ENCODE data around the gene TPST2. TPM values are rescaled to one million over a fixed set of nuclear protein-coding genes. Genes with fewer than 3 reads are reported as not detected.

TPST2 gene
- total RNA-seq, 1 experiment from 2014 or later, result 11.8 TPM

DNA sequence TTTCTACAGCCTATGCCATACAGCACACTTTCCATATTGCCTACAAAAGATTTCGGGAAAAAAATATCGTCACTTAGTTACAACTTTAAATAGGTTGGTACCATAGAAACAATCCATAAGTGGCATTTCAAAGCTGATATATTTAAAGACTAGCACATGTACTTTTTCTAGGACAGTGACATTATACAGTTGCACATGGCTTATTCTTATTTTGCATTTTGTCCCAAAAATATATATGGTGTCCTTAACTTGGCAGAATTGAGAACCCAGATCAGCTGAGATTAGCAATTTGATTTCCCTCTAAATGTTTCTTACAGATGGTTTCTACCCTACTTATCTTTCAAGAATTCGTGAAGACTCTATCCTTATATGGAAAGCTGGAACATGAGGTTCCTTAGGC, 74.0 kb downstream of the TPST2 start:
- no peak overlapping the region for H3K4me3 Mint-ChIP-seq (ENCODE audit: low read depth, unreplicated experiment)
- no peaks in the 10 kb centered on the region for H3K27me3 Mint-ChIP-seq (ENCODE audit: unreplicated experiment)
- H3K36me3 Mint-ChIP-seq (ENCODE audit: insufficient read depth, unreplicated experiment), result peaks cover 31% of the 10 kb centered on the region
- H3K27ac Mint-ChIP-seq (ENCODE audit: unreplicated experiment), result no peak overlapping the region
- peaks cover 13% of the 10 kb centered on the region for H3K4me1 Mint-ChIP-seq (ENCODE audit: low read depth, unreplicated experiment)
- no TSS peak for BruUV-seq (replicated peaks)
- intact Hi-C loops (cut with micrococcal nuclease; ENCODE audit: unreplicated experiment), result no loop called here
- no peak for DNase-seq
- TF ChIP-seq, protein P1, sequence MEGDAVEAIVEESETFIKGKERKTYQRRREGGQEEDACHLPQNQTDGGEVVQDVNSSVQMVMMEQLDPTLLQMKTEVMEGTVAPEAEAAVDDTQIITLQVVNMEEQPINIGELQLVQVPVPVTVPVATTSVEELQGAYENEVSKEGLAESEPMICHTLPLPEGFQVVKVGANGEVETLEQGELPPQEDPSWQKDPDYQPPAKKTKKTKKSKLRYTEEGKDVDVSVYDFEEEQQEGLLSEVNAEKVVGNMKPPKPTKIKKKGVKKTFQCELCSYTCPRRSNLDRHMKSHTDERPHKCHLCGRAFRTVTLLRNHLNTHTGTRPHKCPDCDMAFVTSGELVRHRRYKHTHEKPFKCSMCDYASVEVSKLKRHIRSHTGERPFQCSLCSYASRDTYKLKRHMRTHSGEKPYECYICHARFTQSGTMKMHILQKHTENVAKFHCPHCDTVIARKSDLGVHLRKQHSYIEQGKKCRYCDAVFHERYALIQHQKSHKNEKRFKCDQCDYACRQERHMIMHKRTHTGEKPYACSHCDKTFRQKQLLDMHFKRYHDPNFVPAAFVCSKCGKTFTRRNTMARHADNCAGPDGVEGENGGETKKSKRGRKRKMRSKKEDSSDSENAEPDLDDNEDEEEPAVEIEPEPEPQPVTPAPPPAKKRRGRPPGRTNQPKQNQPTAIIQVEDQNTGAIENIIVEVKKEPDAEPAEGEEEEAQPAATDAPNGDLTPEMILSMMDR (IDR thresholded peaks at IDR 0.05; ENCODE audit: unreplicated experiment), result no peak
- H3K9me3 Mint-ChIP-seq (ENCODE audit: low read depth, unreplicated experiment), result no peaks in the 10 kb centered on the region
- CTCF ChIA-PET, result interaction anchor here (0.7 kb wide), 1 partner anchor 228 kb away, joined by 3 read pairs; no protein-coding TSS in a partner anchor

DNA sequence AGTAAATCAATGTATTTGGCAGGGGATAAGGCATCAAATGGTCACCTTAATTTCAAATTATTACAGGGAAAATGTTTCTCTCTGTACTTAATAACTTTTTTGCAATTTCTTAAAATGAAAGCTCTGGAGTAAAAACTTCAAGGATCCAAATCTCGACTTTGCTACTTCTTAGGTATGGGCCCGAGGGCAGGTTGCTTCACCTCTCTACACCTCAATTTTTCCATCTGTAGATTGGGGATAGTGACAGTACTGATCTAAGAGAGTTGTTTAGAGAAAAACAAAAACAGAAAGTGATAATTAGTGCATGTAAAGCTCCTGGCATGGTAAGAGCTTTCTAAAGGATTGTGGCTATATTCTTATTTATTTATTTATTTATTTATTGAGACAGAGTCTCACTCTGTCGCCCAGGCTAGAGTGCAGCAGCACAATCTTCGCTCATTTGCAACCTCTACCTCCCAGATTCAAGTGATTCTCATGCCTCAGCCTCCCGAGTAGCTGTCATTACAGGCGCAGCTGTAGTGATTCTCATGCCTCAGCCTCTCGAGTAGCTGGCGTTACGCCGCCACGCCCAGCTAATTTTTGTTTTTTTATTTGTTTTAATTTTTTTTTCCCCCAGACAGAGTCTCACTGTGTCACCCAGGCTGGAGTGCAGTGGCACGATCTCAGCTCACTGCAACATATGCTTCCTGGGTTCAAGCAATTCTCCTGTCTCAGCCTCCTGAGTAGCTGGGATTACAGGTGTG, 75.3 kb downstream of the TPST2 start:
- BruUV-seq (replicated peaks), result no TSS peak
- H3K9me3 Mint-ChIP-seq (ENCODE audit: low read depth, unreplicated experiment), result no peaks in the 10 kb centered on the region
- peaks cover 39% of the 10 kb centered on the region for H3K36me3 Mint-ChIP-seq (ENCODE audit: insufficient read depth, unreplicated experiment)
- peaks cover 13% of the 10 kb centered on the region for H3K4me1 Mint-ChIP-seq (ENCODE audit: low read depth, unreplicated experiment)
- no peaks in the 10 kb centered on the region for H3K27me3 Mint-ChIP-seq (ENCODE audit: unreplicated experiment)
- TF ChIP-seq, protein P1 (IDR thresholded peaks at IDR 0.05; ENCODE audit: unreplicated experiment), result no peak
- CTCF ChIA-PET, result no interaction called here
- H3K27ac Mint-ChIP-seq (ENCODE audit: unreplicated experiment), result peak overlapping the region; percentile 99
- no peak for DNase-seq
- no peak overlapping the region for H3K4me3 Mint-ChIP-seq (ENCODE audit: low read depth, unreplicated experiment)
- intact Hi-C loops (cut with micrococcal nuclease; ENCODE audit: unreplicated experiment), result no loop called here

DNA sequence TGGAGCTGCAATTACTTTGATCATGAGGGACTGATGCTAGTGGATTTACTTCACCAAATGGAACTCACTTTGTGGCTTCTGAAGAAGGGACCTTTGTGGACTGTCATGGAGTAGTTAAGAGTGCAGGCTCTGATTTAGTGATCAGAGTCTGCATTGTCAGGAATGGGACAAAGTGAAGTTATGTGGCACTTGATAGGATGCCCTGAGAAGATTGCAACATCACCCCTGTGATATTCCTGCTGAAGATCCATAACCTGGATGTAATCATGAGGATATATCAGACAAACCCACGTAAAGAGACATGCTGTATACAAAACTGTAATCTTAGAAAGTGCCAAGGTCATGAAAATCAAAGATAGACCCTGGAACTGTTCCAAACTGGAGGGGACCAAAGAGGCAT, 76.1 kb downstream of the TPST2 start:
- H3K4me3 Mint-ChIP-seq (ENCODE audit: low read depth, unreplicated experiment), result peak overlapping the region; percentile 100
- peaks cover 39% of the 10 kb centered on the region for H3K36me3 Mint-ChIP-seq (ENCODE audit: insufficient read depth, unreplicated experiment)
- peak overlapping the region; percentile 99 for H3K27ac Mint-ChIP-seq (ENCODE audit: unreplicated experiment)
- H3K4me1 Mint-ChIP-seq (ENCODE audit: low read depth, unreplicated experiment), result peaks cover 13% of the 10 kb centered on the region
- H3K9me3 Mint-ChIP-seq (ENCODE audit: low read depth, unreplicated experiment), result no peaks in the 10 kb centered on the region
- TF ChIP-seq, protein P1 (IDR thresholded peaks at IDR 0.05; ENCODE audit: unreplicated experiment), result no peak
- no TSS peak for BruUV-seq (replicated peaks)
- DNase-seq, result no peak
- intact Hi-C loops (cut with micrococcal nuclease; ENCODE audit: unreplicated experiment), result no loop called here
- H3K27me3 Mint-ChIP-seq (ENCODE audit: unreplicated experiment), result no peaks in the 10 kb centered on the region
- CTCF ChIA-PET, result interaction anchor here (0.5 kb wide), 1 partner anchor 70 kb away, joined by 3 read pairs; no protein-coding TSS in a partner anchor

DNA sequence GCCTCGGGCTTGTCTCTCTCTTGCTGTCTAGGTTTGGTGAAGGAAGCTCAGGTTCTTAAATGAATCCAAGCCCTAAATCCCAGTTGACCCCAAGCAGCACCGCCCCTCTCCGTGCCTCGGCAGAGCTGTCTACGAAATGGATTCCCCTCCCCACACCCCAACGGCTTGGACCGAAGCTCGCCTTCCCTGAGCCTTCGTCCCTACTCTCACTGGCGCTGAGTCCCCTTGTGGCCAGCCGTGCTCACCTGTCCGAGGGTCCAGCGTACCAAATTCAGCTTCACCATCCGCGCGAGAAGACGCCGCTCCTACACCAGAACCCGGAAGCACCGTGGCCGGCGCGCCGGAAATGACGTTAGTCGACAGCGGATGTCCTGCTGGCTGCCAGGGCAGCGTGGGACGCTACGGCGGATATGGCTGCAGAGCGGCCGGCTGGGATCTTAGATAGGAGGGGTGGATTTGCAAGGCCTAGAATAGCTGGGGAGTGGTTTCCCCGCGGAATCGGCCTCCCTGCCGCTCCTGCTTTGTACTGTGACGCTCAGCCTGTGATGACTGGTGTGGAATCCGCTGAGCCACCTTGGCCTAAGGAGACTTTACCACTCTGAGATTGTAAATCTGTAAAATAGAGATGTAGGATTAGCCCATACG, 77.7 kb downstream of the TPST2 start, which contains the start of gene TFIP11:
TSS of gene TFIP11 (minus strand) at position 325 of the 645 bp plus-strand sequence. CDS start 2,201 bp downstream, outside the sequence.
- CTCF ChIA-PET, result interaction anchor here (0.5 to 1.1 kb wide), 4 partner anchors 10 to 1531 kb away, joined by 3 to 5 read pairs (median 4); no protein-coding TSS in a partner anchor
- H3K36me3 Mint-ChIP-seq (ENCODE audit: insufficient read depth, unreplicated experiment), result peaks cover 32% of the 10 kb centered on the region
- TF ChIP-seq, protein P1 (IDR thresholded peaks at IDR 0.05; ENCODE audit: unreplicated experiment), result no peak
- peak within 1 kb of the TSS; percentile 99 for H3K27ac Mint-ChIP-seq (ENCODE audit: unreplicated experiment)
- peak within 1 kb of the TSS; percentile 100 for H3K4me3 Mint-ChIP-seq (ENCODE audit: low read depth, unreplicated experiment)
- H3K9me3 Mint-ChIP-seq (ENCODE audit: low read depth, unreplicated experiment), result no peaks in the 10 kb centered on the region
- BruUV-seq (replicated peaks), result no TSS peak
- H3K27me3 Mint-ChIP-seq (ENCODE audit: unreplicated experiment), result no peaks in the 10 kb centered on the region
- intact Hi-C loops (cut with micrococcal nuclease; ENCODE audit: unreplicated experiment), result no loop called here
- H3K4me1 Mint-ChIP-seq (ENCODE audit: low read depth, unreplicated experiment), result peaks cover 13% of the 10 kb centered on the region
- DNase-seq, result peak; percentile 93

Measured in Calu3 (cell line).